Osteoblast (primary cell): ENCODE measurements around the gene BCL2L15. TPM values are rescaled to one million over a fixed set of nuclear protein-coding genes. Genes with fewer than 3 reads are reported as not detected.
A peak's percentile ranks its signal among the peaks of the same experiment; 100 is the strongest.

Experiments
- DNase-seq: peaks from one replicate; pipeline ENCODE4 v3.0.0; 2011; ENCODE audit warnings: low spot score, mixed read lengths; ENCODE audit not compliant: insufficient read length; ENCODE audit errors: missing footprints
- H2AFZ ChIP-seq: 2 replicates; pipeline ENCODE4 v1.6.0; 2011; ENCODE audit warnings: mild to moderate bottlenecking, low read length
- H3K27ac ChIP-seq: 2 replicates; pipeline ENCODE4 v1.5.1; 2011; ENCODE audit warnings: mild to moderate bottlenecking, low read depth, low read length, moderate library complexity
- H3K27me3 ChIP-seq: 2 replicates; pipeline ENCODE4 v1.6.0; 2012; ENCODE audit warnings: mild to moderate bottlenecking, control low read depth, inconsistent platforms, low read length, moderate library complexity; ENCODE audit not compliant: insufficient read depth
- H3K36me3 ChIP-seq: 2 replicates; pipeline ENCODE4 v1.5.1; 2011; ENCODE audit warnings: mild to moderate bottlenecking, low read length, control low read depth, moderate library complexity; ENCODE audit not compliant: insufficient read depth
- H3K4me1 ChIP-seq: 2 replicates; pipeline ENCODE4 v1.5.1; 2011; ENCODE audit warnings: mild to moderate bottlenecking, low read length, control low read depth, moderate library complexity; ENCODE audit not compliant: insufficient read depth
- H3K4me2 ChIP-seq: 2 replicates; pipeline ENCODE4 v1.6.0; 2011; ENCODE audit warnings: mild to moderate bottlenecking, low read length; ENCODE audit not compliant: insufficient read depth
- H3K4me3 ChIP-seq: fragments of 200-600 bp; sonication (generic); 3 replicates; pipeline ENCODE4 v1.5.1; 2012; ENCODE audit warnings: mild to moderate bottlenecking, low read length, inconsistent platforms; ENCODE audit not compliant: insufficient read depth
- H3K79me2 ChIP-seq: 2 replicates; pipeline ENCODE4 v1.6.0; 2012; ENCODE audit warnings: mild to moderate bottlenecking, low read length, control low read depth, inconsistent platforms; ENCODE audit not compliant: insufficient read depth
- H3K9me3 ChIP-seq: 2 replicates; pipeline ENCODE4 v1.5.1; 2011; ENCODE audit warnings: low read depth, low read length, control low read depth
- H4K20me1 ChIP-seq: 2 replicates; pipeline ENCODE4 v1.6.0; 2012; ENCODE audit warnings: mild to moderate bottlenecking, low read length, control low read depth; ENCODE audit not compliant: insufficient read depth
- total RNA-seq: library from RNA; depleted of rRNA; stranded (reverse); fragments of >200 nt; gene quantifications from 2 replicates; pipeline ENCODE4 v1.2.3, GENCODE V29; 2012
- TF ChIP-seq, protein P1 (sequence below): IDR thresholded peaks from 2 replicates; pipeline ENCODE4 v1.5.1; 2011; ENCODE audit warnings: mild to moderate bottlenecking, low read depth, low read length, moderate library complexity; ENCODE audit errors: extremely low read depth

BCL2L15 gene
- total RNA-seq, 1 donor: 0.36 TPM

DNA sequence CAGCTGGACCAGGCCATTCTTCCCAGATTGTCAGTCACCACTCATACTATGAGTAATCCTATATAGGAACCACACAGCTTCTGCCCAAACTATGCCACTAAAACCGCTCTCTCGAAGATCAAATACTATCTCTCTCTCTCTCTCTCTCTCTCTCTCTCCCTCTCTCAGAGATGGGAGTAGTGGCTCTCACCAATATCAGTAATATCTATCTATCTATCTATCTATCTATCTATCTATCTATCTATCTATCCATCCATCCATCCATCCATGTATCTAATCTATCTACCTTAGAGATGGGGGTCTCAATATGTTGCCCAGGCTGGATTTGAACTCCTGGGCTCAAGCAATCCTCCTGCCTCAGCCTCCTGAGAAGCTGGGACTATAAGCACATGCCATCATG lies 37.1 kb upstream of the BCL2L15 start:
- Histone ChIP-seq H3K27me3 (no peaks in the 10 kb centered on the region), H2AFZ (no peak overlapping the region), H3K36me3 (no peaks in the 10 kb centered on the region), H3K4me3 (no peak overlapping the region), H3K27ac (no peak overlapping the region), H3K4me2 (no peak overlapping the region), H4K20me1 (no peaks in the 10 kb centered on the region), H3K79me2 (peaks cover 5% of the 10 kb centered on the region), H3K4me1 (peaks cover 7% of the 10 kb centered on the region), H3K9me3 (no peaks in the 10 kb centered on the region)
- TF ChIP-seq, protein P1, sequence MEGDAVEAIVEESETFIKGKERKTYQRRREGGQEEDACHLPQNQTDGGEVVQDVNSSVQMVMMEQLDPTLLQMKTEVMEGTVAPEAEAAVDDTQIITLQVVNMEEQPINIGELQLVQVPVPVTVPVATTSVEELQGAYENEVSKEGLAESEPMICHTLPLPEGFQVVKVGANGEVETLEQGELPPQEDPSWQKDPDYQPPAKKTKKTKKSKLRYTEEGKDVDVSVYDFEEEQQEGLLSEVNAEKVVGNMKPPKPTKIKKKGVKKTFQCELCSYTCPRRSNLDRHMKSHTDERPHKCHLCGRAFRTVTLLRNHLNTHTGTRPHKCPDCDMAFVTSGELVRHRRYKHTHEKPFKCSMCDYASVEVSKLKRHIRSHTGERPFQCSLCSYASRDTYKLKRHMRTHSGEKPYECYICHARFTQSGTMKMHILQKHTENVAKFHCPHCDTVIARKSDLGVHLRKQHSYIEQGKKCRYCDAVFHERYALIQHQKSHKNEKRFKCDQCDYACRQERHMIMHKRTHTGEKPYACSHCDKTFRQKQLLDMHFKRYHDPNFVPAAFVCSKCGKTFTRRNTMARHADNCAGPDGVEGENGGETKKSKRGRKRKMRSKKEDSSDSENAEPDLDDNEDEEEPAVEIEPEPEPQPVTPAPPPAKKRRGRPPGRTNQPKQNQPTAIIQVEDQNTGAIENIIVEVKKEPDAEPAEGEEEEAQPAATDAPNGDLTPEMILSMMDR: no peak
- DNase-seq: no peak

DNA sequence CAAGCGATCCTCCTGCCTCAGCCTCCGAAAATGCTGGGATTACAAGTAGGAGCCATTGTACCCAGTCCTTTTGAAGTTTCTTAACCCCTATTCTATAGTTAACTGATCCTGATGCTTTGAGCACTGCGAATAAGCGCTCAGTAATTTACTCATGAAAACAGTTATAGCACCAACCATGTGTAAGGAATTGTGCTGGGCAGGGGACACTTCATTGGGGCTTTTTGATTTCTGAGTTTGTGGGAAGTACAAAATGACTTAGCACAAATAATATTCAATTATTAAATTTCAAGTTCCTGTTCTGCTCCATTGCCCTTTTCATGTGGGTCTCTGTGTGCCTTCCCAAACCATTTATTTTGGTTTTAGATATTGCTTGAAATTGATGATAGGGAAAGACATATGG lies 35.6 kb upstream of the BCL2L15 start:
- TF ChIP-seq, protein P1: no peak
- DNase-seq: no peak

DNA sequence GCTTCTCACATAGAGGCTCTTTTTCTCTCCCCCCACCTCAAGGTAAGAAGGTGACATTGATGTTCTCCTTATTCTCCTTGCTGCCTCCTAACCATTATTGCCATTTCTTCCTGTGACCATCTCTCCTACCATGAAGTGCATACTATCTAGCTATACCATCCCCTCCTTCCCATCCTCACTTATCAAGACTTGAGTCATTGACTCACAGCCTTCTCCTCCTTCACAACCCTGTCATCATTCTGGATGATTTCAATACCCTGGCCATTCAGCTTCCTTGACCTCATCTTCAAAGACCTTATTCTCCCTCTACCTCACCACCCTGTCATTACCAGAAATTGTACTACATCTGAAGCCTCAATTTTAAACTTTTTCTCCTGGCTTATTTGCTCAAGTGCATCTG lies 30.9 kb upstream of the BCL2L15 start:
- H2AFZ ChIP-seq: no peak overlapping the region
- H3K9me3 ChIP-seq: no peaks in the 10 kb centered on the region
- H3K27ac ChIP-seq: no peak overlapping the region

More for the DNA sequence above, 35.6 kb upstream of the BCL2L15 start:
- H4K20me1 ChIP-seq: no peaks in the 10 kb centered on the region
- no peak overlapping the region for H2AFZ ChIP-seq
- no peaks in the 10 kb centered on the region for H3K27me3 ChIP-seq
- no peaks in the 10 kb centered on the region for H3K9me3 ChIP-seq
- peaks cover under 1% of the 10 kb centered on the region for H3K4me1 ChIP-seq
- H3K4me3 ChIP-seq: no peak overlapping the region
- H3K36me3 ChIP-seq: no peaks in the 10 kb centered on the region
- H3K79me2 ChIP-seq: no peaks in the 10 kb centered on the region
- H3K4me2 ChIP-seq: no peak overlapping the region
- no peak overlapping the region for H3K27ac ChIP-seq

DNA sequence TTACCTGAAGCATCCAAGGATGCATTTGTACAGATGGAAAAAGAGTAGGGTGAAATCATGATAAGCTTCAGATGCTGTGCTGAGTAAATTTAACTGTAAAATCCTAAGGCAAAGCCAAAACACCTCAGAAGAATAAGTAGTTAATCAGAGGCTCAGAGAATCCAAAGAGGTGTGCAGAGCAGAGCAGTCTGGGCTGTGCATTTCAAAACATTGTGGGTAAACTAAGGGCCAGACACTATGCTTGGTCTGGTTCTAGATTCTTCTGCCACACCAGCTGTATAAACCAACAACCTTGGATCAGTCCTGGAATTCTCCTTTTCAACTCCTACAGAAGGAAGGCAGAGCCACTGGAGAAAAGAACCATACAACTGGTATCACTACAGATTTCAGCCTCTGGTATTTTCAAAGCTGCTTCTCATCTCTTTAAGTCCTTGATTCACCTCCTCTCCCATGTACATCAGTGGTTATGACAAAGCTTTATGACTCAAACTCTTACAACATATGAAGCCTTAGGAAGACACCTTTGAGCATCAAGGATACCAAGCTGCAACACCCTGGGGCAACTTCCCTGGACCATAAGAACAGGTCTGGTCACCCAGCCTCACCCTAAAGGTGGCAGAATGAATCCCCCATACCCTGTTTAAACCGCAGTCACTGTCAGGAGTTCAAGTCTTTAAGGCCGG lies 30.2 kb upstream of the BCL2L15 start:
- Histone ChIP-seq H3K27ac (no peak overlapping the region), H3K79me2 (no peaks in the 10 kb centered on the region), H3K36me3 (peaks cover 3% of the 10 kb centered on the region), H2AFZ (no peak overlapping the region), H3K4me1 (peaks cover 10% of the 10 kb centered on the region), H3K4me2 (no peak overlapping the region), H3K27me3 (no peaks in the 10 kb centered on the region), H4K20me1 (no peaks in the 10 kb centered on the region), H3K9me3 (no peaks in the 10 kb centered on the region), H3K4me3 (no peak overlapping the region)
- peak; percentile 51 for DNase-seq
- TF ChIP-seq, protein P1: no peak

More for the DNA sequence above, 30.9 kb upstream of the BCL2L15 start:
- Histone ChIP-seq H3K27me3 (no peaks in the 10 kb centered on the region), H3K4me2 (no peak overlapping the region), H3K4me1 (peaks cover 2% of the 10 kb centered on the region), H3K4me3 (no peak overlapping the region), H3K36me3 (peaks cover 3% of the 10 kb centered on the region), H3K79me2 (no peaks in the 10 kb centered on the region), H4K20me1 (no peaks in the 10 kb centered on the region)
- DNase-seq: no peak
- TF ChIP-seq, protein P1: no peak
